Activated CD8-positive, alpha-beta memory T cell treated with anti-CD3 and anti-CD28 coated beads for 4 hours (primary cell): ENCODE measurements around the gene RAB40C.
"Not testable (repeated sequence)": the region's sequence is repeated elsewhere in the genome, so short reads cannot be mapped to it uniquely, and the experiment has no call there.

ENCODE experiments used
- DNase-seq, 2 donors: peaks; one replicate each; pipeline ENCODE4 v3.0.0-alpha.2; 2020; ENCODE audit warnings: low read depth in 2 of 2

The RAB40C gene

DNA sequence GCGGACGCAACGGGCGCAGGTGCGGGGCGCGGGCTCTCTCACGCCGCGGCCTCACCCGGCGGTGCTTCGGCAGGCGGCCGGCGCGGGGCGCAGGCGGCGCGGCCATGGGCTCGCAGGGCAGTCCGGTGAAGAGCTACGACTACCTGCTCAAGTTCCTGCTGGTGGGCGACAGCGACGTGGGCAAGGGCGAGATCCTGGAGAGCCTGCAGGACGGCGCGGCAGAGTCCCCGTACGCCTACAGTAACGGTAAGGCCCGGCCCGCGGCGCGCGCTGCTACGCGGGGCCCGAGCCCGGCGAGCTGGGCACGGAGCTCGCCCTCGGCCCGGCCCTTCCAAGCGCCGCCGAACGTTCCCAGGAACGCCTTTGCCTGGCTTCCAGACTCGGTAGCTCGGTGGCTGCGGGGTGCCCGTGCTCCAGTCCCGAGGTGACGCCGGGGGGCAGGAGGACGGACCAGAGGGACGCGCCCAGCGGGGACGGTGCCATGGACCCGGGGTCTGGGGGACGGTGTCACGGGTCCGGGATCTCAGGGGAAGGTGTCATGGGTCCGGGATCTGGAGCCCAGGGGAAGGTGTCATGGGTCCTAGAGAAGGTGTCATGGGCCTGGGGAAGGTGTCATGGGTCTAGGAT is 435 bp downstream of the RAB40C start:
- DNase-seq = no peak

DNA sequence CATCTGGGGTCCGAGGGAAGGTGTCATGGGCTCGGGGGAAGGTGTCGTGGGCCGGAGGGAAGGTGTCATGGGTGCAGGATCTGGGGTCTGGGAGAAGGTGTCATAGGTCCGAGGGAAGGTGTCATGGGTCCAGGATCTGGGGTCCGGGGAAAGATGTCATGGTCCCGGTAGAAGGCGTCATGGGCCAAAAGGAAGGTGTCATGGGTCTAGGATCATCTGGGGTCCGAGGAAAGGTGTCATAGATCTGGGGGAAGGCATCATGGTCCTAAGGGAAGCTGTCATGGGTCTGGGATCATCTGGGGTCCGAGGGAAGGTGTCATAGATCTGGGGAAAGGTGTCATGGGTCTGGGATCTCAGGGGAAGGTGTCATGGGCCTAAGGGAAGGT is 942 bp downstream of the RAB40C start:
- no peak for DNase-seq

DNA sequence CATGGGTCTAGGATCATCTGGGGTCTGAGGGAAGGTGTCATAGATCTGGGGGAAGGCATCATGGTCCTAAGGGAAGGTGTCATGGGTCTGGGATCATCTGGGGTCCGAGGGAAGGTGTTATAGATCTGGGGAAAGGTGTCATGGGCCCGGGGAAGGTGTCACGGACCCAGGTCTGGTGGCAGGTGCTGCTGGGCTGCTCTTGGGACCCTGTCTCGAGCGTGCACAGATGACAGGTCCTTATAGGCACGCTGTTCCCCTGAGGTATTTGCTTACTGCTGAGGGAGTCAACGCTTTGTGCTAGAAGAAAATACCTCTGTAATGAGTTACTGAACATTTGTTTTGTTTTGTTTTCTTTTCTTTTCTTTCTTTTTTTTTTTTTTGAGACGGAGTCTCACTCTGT is 1.4 kb downstream of the RAB40C start:
- no peak for DNase-seq

DNA sequence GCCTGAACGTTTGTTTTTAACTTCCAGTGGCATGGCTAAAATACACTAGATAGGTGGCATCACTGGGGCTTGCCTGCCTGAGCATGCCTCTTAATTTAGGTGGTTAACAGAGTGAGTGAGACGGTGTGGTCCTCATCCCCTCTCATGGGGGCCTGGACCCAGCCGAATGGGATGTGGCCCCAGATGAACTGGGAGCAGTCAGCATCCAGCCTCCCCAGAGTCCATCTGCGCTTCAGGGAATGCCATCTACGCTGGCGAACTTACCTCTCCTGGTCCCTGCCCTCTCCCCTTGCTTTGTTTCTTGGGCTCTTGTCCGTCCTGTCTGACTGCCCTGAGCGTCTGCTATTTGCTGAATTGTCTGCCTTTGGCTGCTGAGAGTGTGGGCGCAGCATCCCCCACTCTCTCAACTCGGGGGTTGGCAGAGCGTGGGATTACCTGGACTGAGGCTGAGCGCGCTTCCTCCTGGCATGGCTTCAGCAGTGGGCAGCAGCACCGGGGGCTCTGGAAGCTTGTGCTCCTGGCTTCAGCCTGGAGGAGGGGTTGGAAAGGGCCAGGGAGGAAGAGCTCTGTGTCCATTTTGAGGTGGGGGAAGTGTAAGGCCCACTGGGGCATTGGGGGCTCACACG is 2.1 kb downstream of the RAB40C start:
- no peak for DNase-seq

DNA sequence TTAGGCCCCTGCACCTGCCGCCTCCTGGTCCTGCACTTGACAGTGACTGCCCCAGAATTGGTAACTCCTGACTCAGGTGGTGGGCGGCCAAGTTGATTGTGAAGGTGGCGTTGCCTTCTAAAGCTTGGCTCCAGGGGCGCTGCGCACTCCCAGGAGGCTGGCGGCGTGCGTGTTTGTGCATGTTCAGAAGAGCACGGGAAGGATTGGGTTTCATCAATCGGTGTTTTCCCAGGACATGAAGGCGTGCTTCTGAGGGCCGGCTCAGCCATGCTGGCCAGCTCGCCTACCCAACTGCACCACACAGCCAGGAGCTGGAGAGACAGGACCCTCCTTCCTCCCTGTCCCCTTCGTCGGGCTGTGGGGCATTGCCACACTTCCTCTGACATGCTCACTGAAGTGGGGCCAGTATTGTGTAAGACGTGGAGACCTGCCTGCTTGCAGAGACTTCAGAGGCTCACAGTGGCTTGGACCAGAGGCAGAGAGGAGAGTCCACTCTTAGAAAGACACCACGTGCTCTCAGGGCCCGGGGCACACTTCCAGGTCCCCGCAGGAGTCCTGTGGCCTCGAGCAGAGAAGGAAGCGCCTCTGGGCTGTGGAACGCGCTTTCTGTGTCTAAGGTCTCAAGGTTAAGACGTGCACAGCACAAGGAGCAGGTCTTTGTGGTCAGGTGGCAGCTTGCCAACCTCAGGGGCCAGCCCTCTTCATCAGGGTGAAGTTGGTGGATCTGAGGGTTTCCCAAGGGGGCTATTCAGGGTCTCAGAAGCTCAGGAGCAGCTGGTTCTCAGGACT is 2.8 kb downstream of the RAB40C start:
- no peak for DNase-seq

DNA sequence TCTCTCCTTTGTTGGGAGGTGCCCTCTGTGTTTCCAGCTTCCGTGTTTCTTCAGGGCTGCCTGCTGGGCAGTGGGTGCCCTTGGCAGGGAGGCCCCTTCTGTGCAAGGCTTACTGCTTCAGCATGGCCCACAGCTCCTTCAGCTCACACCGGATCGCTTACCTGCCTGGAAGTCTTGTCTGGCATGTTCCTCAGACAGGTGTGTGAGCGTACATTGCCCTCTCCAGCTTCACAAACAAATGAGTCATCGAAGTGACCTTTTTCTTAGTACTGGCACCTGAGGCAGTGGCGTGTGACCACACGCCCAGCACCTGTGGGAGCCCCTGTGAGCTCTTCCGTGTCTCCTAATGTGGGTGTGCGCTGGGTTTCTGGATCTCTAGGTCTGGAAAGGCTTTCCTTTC is 3.5 kb downstream of the RAB40C start:
- no peak for DNase-seq

DNA sequence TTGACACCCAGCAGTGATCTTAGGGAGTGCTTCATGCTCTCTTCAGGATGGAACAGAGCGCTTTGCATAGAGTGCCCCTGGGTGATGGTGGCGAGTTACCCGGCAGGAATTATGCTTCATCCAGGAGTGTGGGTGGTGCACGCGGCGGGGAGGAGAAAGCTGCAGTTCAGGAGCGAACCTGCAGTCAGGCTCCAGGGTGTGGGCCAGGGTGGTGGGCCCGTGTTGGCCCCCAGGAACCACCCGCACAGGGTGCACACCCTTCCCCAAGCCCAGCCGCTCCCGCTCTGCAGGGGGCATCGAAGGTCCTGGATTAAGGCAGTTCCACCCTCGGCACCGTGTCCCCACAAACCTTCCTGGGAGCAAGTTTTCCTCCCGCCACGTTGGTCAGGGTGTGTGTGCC is 3.9 kb downstream of the RAB40C start:
- no peak for DNase-seq

DNA sequence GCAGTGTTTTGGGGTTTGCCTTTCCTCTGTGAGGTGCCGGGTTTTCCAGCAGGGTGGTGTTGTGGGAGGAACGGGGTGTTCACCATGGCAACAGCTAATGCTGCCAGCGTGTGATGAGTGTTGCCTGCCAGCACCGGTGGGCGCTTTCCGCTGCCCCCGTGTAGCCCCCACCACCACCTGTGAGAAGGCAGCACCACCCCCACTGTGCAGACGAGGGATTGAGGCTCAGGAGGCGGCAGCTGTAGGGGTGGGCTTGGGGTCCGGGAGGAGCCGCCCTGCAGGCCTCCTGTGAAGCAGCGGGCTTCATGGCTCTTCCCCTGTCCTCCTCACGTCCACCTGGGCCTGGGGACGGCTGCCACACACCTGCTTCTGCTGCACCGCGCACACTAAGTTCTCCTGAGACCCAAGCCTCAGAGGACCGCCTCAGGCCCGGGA is 5.2 kb downstream of the RAB40C start:
- no peak for DNase-seq

DNA sequence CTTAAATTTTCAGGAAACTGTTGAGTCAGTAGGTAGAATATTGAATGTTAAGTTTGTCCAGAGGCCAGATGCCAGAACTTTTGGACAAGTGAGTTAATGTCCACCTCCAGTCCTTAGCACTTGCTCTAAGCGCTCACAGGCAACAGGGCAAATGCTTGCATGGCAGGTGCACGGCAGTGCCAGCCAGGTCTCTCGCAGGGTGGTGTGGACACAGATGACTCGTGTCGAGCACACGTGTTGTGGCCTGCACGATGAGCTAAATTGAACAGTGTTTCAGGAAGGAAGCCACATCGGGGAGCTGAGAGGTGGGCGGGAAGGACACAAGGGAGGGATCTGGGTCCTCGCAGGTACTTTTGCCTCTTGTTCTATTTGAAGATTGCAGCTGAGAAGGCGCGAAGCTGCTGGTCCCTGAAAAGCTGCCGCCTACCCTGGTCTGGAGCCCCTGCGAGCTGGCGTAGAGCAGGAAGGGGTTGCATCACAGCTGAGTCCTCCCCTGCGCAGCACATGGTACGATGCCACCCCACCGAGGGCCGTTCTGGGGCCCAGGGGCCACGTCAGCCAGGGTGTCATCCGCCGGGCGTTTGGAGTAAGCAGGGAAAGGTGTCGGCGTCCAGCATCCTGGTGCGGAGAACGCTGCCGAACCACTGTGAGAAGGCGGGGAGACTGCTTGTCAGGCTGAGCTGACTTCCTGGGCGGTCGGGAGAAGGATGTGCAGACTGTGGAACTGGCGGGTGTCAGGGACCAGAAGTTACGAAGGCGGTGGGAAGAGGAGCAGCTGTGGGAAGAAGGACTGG is 6.3 kb downstream of the RAB40C start:
- no peak for DNase-seq

DNA sequence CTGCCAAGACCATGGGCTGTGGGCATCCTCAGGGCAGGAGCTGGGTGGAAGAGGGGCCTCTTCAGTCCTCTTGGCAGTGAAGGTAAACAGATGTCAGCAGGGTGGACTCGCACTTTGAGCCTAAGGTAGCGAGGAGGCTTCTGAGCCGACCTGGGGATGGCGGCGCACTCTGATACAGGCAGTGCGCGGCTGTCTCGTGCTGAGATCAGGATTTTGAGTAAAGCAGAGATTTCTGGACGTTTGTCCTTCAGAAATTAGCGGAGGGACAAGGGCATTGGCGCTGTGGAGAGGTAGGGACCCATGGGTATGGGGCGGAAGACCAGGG is 6.8 kb downstream of the RAB40C start:
- no peak for DNase-seq

DNA sequence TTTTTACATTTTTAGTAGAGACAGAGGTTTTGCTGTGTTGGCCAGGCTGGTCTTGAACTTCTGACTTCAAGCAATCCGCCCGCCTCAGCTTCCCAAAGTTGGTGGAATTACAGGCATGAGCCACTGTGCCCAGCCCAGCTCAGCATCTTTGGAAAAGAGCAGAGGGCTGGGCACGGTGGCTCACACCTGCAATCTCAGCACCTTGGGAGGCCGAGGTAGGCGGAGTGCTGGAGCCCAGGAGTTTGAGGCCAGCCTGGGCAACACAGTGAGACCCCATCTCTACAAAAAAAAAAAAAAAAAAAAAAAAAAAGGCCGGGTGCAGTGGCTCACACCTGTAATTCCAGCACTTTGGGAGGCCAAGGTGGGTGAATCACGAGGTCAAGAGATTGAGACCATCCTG is 7.8 kb downstream of the RAB40C start:
- DNase-seq = not testable (repeated sequence)

DNA sequence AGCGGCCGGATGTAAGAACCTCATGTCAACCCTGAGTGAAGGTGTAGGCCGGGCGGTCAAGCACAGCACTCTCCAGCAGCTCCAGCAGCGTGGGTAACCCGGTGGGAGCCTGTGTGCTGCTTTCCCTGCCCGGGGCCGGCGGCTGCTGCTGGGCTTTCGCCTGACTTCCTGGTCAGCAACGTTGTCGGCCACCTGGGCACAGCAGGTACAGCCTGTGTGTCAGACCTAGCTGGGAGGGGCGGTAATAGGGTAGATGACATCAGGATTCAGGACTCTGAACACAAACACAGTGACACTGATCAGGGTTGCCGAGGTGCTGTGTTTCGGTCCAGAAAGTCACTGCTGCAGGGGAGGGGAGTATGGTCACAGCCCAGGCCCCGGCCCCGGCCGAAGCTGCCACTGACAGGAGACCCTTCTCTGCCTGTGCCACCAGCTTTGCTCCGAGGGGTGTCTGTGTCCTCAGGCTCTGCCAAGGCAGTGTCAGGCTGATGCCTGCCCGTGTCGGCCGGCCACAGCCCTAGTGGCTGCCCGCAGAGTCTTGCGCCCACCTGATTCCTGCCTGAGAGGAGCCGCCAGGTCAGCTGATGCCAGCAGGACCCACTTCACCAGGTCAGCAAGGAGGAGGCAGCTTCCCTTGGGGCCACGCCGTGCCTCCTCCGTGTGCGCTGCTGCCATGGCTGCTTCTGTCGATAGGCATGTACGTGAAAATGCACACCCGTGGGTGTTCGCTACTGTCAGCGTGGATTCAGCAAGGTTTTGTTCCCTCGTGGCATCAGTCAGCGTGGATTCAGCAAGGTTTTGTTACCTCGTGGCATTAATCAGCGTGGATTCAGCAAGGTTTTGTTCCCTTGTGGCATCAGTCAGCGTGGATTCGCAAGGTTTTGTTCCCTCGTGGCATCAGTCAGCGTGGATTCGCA is 9.2 kb downstream of the RAB40C start:
- no peak for DNase-seq

DNA sequence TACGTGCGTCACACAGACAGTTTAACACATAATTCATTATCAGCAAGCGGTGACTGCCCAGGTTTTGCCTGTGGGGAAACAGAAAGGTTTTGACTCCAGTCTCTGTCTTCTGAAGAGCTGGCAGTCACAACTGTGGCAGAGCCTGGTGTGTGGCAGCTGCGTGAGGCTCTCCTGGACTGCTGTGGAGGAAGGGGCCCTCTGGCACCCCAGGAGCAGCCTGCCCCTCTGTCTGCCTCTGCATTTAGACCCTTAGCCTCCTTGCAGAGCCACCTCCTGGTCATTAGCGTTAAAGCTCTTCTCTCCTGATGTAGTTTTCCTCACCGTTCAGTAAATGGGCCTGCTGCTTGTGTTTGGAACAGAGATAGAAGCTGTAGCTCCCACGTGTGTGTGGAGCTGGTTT is 10.9 kb downstream of the RAB40C start:
- no peak for DNase-seq

DNA sequence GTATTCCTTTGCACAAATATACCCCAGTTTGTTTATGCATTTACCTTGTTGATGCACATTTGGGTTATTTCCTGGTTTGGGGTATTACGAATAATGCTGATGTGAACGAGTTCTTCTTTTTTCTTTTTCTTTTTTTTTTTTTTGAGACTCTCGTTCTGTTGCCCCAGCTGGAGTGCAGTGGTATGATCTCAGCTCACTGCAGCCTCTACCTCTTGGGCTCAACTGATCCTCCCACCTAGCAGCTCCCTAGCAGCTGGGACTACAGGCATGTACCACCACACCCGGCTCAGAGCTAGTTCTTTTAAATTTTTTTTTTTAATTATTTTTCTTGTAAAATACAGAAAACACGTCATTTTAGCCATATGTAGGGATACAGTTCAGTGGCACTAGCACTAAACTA is 14.1 kb downstream of the RAB40C start:
- DNase-seq = no peak

DNA sequence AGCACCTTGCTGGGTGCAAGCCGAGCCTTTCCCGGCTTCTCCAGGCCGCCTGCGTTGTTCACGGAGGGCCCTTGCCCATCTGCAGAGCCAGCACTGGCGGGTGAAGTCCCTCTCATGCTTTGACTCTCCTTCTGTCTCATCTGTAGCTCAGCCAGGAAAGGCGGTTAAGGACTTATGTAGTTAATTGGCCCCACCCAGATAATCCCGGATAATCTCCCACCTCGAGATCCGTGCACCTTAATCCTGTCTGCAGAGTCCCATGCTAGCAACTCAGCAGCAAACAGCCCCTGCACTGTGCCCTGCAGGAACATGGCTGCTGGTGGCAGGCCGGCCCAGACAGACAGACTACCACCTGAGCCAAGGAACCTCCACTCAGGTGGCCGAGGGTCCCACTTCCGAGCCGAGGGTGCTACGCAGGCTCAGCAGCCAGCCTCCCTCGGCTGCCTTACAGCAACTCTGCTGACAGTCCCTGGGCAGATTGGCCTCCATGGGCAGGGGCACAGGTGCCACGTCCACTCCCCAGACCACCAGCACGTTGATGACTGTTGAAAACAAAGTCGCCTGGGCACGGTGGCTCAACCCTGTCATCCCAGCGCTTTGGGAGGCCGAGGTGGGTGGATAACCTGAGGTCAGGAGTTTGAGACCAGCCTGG is 16.9 kb downstream of the RAB40C start:
- DNase-seq = no peak

DNA sequence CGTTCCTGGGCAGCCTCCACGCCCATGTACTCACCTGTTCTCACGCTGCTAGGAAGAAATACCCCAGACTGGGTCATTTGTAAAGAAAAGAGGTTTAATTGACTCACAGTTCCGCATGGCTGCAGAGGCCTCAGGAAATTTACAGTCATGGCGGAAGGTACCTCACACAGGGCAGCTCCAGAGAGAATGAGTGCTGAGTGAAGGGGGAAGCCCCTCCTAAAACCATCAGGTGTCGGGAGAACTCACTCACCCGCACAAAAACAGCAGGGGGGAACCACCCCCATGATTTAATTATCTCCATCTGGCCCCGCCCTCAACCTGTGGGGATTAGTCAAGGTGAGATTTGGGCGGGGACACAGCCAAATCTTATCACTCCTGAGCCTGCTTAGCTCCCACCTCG is 18.2 kb downstream of the RAB40C start:
- no peak for DNase-seq

DNA sequence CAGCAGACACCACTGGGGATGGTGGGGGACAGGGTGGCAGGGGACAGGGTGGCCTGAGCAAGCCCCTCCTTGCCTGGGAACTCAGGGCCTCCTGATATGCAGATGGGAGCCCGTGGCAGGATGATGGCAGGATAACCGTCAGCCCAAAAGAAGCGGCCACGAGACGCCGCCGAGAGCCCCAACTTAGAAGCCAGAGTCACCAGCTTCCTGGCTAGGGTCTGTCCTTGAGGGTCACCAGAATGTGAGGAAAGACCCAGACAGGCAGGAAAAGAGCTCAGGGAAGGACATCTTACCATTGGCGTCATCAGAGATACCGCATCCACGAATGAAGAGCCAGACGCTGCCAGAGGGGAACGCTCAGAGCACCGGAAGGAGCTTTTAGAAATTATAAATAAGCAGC is 19.4 kb downstream of the RAB40C start:
- no peak for DNase-seq

DNA sequence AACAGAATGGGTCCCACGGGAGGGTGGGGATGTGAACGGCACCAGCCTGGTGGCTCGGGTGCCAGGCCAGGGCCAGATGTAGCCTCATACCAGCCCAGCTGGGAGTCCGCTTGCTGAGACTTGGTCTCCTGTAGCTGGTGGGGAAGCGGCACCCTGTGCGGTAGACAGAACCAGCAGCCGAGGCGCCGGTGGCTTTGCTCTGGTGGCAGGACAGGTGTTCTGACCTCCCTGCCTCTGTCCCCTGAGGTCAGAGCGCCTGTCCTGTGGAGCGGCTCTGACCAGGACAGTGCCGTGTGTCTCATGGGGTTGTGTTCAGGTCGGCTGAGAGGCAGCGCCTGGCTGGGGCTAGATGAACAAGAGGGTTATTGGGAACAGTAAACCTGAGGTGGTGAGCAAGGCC is 20.1 kb downstream of the RAB40C start:
- DNase-seq = no peak

DNA sequence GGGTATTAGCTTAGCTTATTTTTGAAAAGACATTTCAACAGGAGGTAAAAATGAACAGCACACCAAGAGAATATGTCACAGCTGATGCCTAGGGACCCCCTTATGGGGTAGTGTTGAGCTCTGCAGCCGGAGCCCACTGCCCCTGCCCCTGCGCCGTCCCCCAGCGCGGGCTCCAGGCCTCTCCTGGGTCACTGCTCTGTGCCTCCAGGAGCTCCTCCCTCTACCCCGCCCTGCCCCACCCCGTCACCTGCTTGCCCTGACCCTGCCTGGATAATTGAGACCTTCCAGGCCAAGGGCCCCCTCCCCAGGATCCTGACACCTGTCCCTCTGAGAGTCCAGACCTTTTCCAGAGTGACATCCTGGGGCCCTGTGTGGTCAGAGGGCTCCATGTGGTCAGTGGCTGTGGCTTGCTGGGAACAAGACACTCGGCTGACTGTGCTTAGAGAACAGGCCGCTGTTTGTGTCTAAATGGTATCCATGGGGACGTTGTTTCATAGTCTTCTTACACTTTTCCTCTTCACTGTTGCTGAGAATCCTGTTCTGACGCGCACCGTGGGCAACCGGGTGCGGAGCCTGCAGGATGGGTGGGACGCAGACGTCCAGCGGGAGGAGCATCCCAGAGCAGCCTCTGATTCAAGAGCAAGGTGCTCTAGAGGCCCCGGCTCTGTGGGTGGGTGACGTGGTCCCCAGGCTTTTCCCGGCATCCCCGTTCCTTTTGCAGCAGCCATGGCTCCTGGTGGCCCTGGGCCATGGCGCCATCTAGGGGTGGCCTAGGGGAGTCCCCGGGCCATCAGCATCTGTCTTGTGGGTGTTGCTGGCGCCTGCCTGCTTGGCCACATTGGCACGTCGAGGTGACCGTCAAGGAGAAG is 20.9 kb downstream of the RAB40C start:
- no peak for DNase-seq

DNA sequence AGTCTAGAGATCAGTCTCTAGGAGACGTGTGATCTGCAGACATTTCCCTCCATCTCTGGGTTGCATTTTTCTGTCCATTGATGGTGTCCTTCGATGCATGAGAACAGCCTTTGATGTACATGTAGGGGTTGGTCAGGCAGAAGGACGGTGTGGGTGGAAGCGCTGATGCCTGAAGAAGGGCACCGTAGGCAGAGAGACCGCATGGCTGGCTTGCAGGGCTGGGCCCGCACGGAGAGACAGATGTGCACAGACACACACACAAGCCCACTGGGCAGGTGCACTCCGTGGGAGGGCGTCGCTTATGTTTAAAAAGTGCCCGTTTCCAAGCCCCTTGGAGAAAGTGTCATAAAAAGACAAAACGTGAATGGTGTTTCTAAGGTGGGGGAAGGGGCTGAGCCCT is 25.3 kb downstream of the RAB40C start:
- DNase-seq = no peak
